MM.1S (cell line): ENCODE data around the gene PPP6R2.

ENCODE experiments used
- DNase-seq: peaks from one replicate; pipeline ENCODE4 v3.0.0-alpha.2; 2015
- H2AFZ ChIP-seq: fragments of 300-600 bp; sonication (generic); 2 replicates; pipeline ENCODE4 v1.6.0; 2016; ENCODE audit warnings: antibody characterized with exemption, low read length
- H3F3A ChIP-seq: fragments of 300-600 bp; sonication (generic); 2 replicates; pipeline ENCODE4 v1.6.1; 2016; ENCODE audit warnings: mild to moderate bottlenecking, antibody characterized with exemption, low read length, moderate library complexity, mixed read lengths; ENCODE audit not compliant: insufficient read depth
- H3K27ac ChIP-seq: fragments of 300-600 bp; sonication (generic); 2 replicates; pipeline ENCODE4 v1.5.1; 2016; ENCODE audit warnings: mild to moderate bottlenecking, low read length
- H3K27me3 ChIP-seq: fragments of 300-600 bp; sonication (generic); replicated peaks from 2 replicates; pipeline ENCODE4 v1.6.0; 2016; ENCODE audit warnings: low read length; ENCODE audit not compliant: insufficient read depth
- H3K36me3 ChIP-seq: fragments of 300-600 bp; sonication (generic); replicated peaks from 2 replicates; pipeline ENCODE4 v1.6.1; 2016; ENCODE audit warnings: mild to moderate bottlenecking, low read length, mixed read lengths; ENCODE audit not compliant: insufficient read depth
- H3K4me1 ChIP-seq: fragments of 300-600 bp; sonication (generic); 2 replicates; pipeline ENCODE4 v1.6.1; 2016; ENCODE audit warnings: low read length, mixed read lengths
- H3K4me2 ChIP-seq: fragments of 300-600 bp; sonication (generic); 2 replicates; pipeline ENCODE4 v1.6.0; 2016; ENCODE audit warnings: low read depth, low read length
- H3K4me3 ChIP-seq: fragments of 300-600 bp; sonication (generic); 2 replicates; pipeline ENCODE4 v1.5.1; 2016; ENCODE audit warnings: low read length, mixed read lengths
- H3K79me2 ChIP-seq: fragments of 300-600 bp; sonication (generic); 2 replicates; pipeline ENCODE4 v1.6.1; 2016; ENCODE audit warnings: mixed run types, low read length, mixed read lengths
- H3K9ac ChIP-seq: fragments of 300-600 bp; sonication (generic); 2 replicates; pipeline ENCODE4 v1.6.1; 2016; ENCODE audit warnings: low read length, mixed read lengths
- H3K9me2 ChIP-seq: fragments of 300-600 bp; sonication (generic); replicated peaks from 2 replicates; pipeline ENCODE4 v1.6.1; 2016; ENCODE audit warnings: mild to moderate bottlenecking, low read length, mixed read lengths; ENCODE audit not compliant: insufficient read depth
- H3K9me3 ChIP-seq: fragments of 300-600 bp; sonication (generic); replicated peaks from 2 replicates; pipeline ENCODE4 v1.6.1; 2016; ENCODE audit warnings: mild to moderate bottlenecking, low read length, mixed read lengths; ENCODE audit not compliant: insufficient read depth
- H4K20me1 ChIP-seq: fragments of 300-600 bp; sonication (generic); 2 replicates; pipeline ENCODE4 v1.6.1; 2016; ENCODE audit warnings: mild to moderate bottlenecking, low read length, moderate library complexity, mixed read lengths; ENCODE audit not compliant: insufficient read depth
- EZH2 ChIP-seq: fragments of 300-600 bp; sonication (generic); optimal IDR thresholded peaks from 2 replicates; pipeline ENCODE3; 2017; ENCODE audit warnings: low read depth, mild to moderate bottlenecking, antibody characterized with exemption, low read length, mixed read lengths
- EZH2phosphoT487 ChIP-seq: fragments of 300-600 bp; sonication (generic); IDR thresholded peaks from 2 replicates; pipeline ENCODE4 v1.6.1; 2018; ENCODE audit warnings: antibody characterized with exemption, low read length
- TF ChIP-seq, protein P1 (sequence below): fragments of 300-600 bp; sonication (generic); IDR thresholded peaks from 2 replicates; pipeline ENCODE4 v1.5.1; 2016; ENCODE audit warnings: antibody characterized with exemption, low read length, mixed read lengths

The PPP6R2 gene

GRCh38 chr22:50474710-50475651 is 131.9 kb downstream of the PPP6R2 start, which contains the start of gene SBF1:
Gene SBF1 (minus strand): TSS chr22:50475035. CDS start chr22:50474840, 195 bp downstream.
- H3K9me3 ChIP-seq, result no peaks in the 10 kb centered on the region
- peak within 1 kb of the TSS; percentile 92 for H3K4me3 ChIP-seq
- H3K27me3 ChIP-seq, result peaks cover 9% of the 10 kb centered on the region
- peaks cover 13% of the 10 kb centered on the region for H3F3A ChIP-seq
- peak; percentile 93 for DNase-seq
- H3K27ac ChIP-seq, result peak within 1 kb of the TSS; percentile 16; the same call in 1 of the 2 replicates
- peak within 1 kb of the TSS; percentile 84 for H2AFZ ChIP-seq
- peaks cover 47% of the 10 kb centered on the region for H3K79me2 ChIP-seq
- no peaks in the 10 kb centered on the region for H3K36me3 ChIP-seq
- peaks cover 41% of the 10 kb centered on the region for H3K4me1 ChIP-seq
- peak within 1 kb of the TSS; percentile 88 for H3K4me2 ChIP-seq
- H4K20me1 ChIP-seq, result peaks cover 4% of the 10 kb centered on the region; the same call in 1 of the 2 replicates
- no peak for TF ChIP-seq EZH2phosphoT487
- no peaks in the 10 kb centered on the region for H3K9me2 ChIP-seq
- peak within 1 kb of the TSS; percentile 68 for H3K9ac ChIP-seq

GRCh38 chr22:50475652-50476002 is 132.5 kb downstream of the PPP6R2 start:
- no peaks in the 10 kb centered on the region for H3K9me3 ChIP-seq
- no peaks in the 10 kb centered on the region for H3K9me2 ChIP-seq
- TF ChIP-seq EZH2phosphoT487, result no peak
- TF ChIP-seq, protein P1, sequence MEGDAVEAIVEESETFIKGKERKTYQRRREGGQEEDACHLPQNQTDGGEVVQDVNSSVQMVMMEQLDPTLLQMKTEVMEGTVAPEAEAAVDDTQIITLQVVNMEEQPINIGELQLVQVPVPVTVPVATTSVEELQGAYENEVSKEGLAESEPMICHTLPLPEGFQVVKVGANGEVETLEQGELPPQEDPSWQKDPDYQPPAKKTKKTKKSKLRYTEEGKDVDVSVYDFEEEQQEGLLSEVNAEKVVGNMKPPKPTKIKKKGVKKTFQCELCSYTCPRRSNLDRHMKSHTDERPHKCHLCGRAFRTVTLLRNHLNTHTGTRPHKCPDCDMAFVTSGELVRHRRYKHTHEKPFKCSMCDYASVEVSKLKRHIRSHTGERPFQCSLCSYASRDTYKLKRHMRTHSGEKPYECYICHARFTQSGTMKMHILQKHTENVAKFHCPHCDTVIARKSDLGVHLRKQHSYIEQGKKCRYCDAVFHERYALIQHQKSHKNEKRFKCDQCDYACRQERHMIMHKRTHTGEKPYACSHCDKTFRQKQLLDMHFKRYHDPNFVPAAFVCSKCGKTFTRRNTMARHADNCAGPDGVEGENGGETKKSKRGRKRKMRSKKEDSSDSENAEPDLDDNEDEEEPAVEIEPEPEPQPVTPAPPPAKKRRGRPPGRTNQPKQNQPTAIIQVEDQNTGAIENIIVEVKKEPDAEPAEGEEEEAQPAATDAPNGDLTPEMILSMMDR, result no peak
- no peak for TF ChIP-seq EZH2
- peak overlapping the region; percentile 68 for H3K4me3 ChIP-seq
- H3K27ac ChIP-seq, result no peak overlapping the region
- H4K20me1 ChIP-seq, result peaks cover 4% of the 10 kb centered on the region; the same call in 1 of the 2 replicates
- H3K4me2 ChIP-seq, result peak overlapping the region; percentile 86; the same call in 1 of the 2 replicates
- peaks cover 14% of the 10 kb centered on the region for H3K27me3 ChIP-seq
- H3K36me3 ChIP-seq, result no peaks in the 10 kb centered on the region
- peaks cover 40% of the 10 kb centered on the region for H3K79me2 ChIP-seq
- peaks cover 34% of the 10 kb centered on the region for H3K4me1 ChIP-seq
- DNase-seq, result no peak
- peaks cover 7% of the 10 kb centered on the region for H3F3A ChIP-seq
- peak overlapping the region; percentile 84 for H2AFZ ChIP-seq
- H3K9ac ChIP-seq, result peak overlapping the region; percentile 66

DNA sequence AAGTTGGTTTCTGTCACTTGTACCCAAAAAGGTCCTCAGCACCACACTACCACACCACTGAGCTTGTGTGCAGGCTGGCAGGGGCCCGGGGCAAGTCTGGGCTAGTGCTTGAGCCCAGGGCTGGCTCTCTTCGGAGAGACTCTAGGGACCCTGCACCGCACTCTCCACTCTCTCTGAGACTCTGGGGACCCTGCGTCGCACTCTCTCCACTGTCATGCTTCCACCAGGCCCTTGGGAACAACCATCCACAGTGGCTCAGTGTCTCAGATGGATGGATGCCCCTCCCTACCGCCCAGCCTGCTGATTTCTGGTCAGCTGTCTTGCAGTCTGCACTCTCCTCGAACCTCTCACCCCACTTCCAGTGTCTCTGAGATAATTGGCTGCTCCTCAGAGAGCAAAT is 133.7 kb downstream of the PPP6R2 start:
- Histone ChIP-seq H2AFZ (no peak overlapping the region), H3K27me3 (peaks cover 14% of the 10 kb centered on the region), H3K36me3 (no peaks in the 10 kb centered on the region), H3K27ac (no peak overlapping the region), H3F3A (no peaks in the 10 kb centered on the region; the same call in 1 of the 2 replicates), H3K9me2 (no peaks in the 10 kb centered on the region), H3K79me2 (peaks cover 28% of the 10 kb centered on the region), H3K9me3 (no peaks in the 10 kb centered on the region), H3K4me1 (peaks cover 22% of the 10 kb centered on the region), H3K4me2 (no peak overlapping the region), H3K9ac (no peak overlapping the region), H3K4me3 (no peak overlapping the region), H4K20me1 (peaks cover 4% of the 10 kb centered on the region; the same call in 1 of the 2 replicates)
- no peak for TF ChIP-seq EZH2
- TF ChIP-seq, protein P1, result no peak
- TF ChIP-seq EZH2phosphoT487, result no peak
- DNase-seq, result no peak
